NB4 (cell line): ENCODE data around the gene RAD51B.

Source experiments
- CTCF ChIP-seq: IDR thresholded peaks from one replicate; pipeline ENCODE4 v1.5.1; 2012; ENCODE audit warnings: low read depth, low read length
- MAX ChIP-seq: IDR thresholded peaks from 2 replicates; pipeline ENCODE4 v1.6.1; 2011; ENCODE audit warnings: low read depth, low read length
- MYC ChIP-seq: IDR thresholded peaks from 2 replicates; pipeline ENCODE4 v1.6.1; 2011; ENCODE audit warnings: low read depth, low read length
- POLR2A ChIP-seq: IDR thresholded peaks from 2 replicates; pipeline ENCODE4 v1.6.1; 2011; ENCODE audit warnings: mild to moderate bottlenecking; ENCODE audit not compliant: insufficient read length; ENCODE audit errors: extremely low read depth

GRCh38 chr14:68105816-68106215, 286.2 kb downstream of the RAD51B start:
- no peak for TF ChIP-seq CTCF
- TF ChIP-seq POLR2A: no peak
- TF ChIP-seq MYC: no peak
- no peak for TF ChIP-seq MAX
